ENCODE measurements around the gene TUBA3C.

TUBA3C gene

GRCh38 chr13:19158006-19158405 lies 23.6 kb downstream of the TUBA3C start:
- H3K9me3 ChIP-seq (ENCODE audit: insufficient read depth, low read length): no peaks in the 10 kb centered on the region
- H3K27me3 ChIP-seq (ENCODE audit: low read length): no peaks in the 10 kb centered on the region
- TF ChIP-seq EZH2phosphoT487 (conservative IDR thresholded peaks at IDR 0.05; ENCODE audit: low read length) (no peak), CTCF (IDR thresholded peaks at IDR 0.05; ENCODE audit: insufficient read depth, low read length, poor library complexity, severe bottlenecking) (no peak)
- H4K20me1 ChIP-seq (ENCODE audit: low read depth, low read length): no peaks in the 10 kb centered on the region
- no peak overlapping the region for H2AFZ ChIP-seq (ENCODE audit: low read depth, low read length, severe bottlenecking)
- H3F3A ChIP-seq (ENCODE audit: insufficient read depth): no peaks in the 10 kb centered on the region
- no peaks in the 10 kb centered on the region for H3K9me2 ChIP-seq (replicated peaks; ENCODE audit: insufficient read depth, low read length)
- no peak overlapping the region for H3K27ac ChIP-seq (ENCODE audit: low read depth, low read length)
- H3K79me2 ChIP-seq (ENCODE audit: insufficient read depth, low read length): no peaks in the 10 kb centered on the region
- no peaks in the 10 kb centered on the region for H3K36me3 ChIP-seq (ENCODE audit: low read length)
- H3K4me2 ChIP-seq (ENCODE audit: low read depth, low read length, poor library complexity, severe bottlenecking): no peak overlapping the region
- H3K9ac ChIP-seq (ENCODE audit: low read length): no peak overlapping the region
- no peak overlapping the region for H3K4me3 ChIP-seq (ENCODE audit: insufficient read depth, low read length, poor library complexity, severe bottlenecking)

- Histone ChIP-seq H2AFZ (ENCODE audit: low read depth, low read length, severe bottlenecking) (no peak overlapping the region), H3K9ac (ENCODE audit: low read length) (no peak overlapping the region), H3K9me3 (ENCODE audit: insufficient read depth, low read length) (no peaks in the 10 kb centered on the region), H4K20me1 (ENCODE audit: low read depth, low read length) (no peaks in the 10 kb centered on the region), H3F3A (ENCODE audit: insufficient read depth) (no peaks in the 10 kb centered on the region), H3K27ac (ENCODE audit: low read depth, low read length) (no peak overlapping the region), H3K9me2 (replicated peaks; ENCODE audit: insufficient read depth, low read length) (no peaks in the 10 kb centered on the region), H3K36me3 (ENCODE audit: low read length) (no peaks in the 10 kb centered on the region), H3K4me3 (ENCODE audit: insufficient read depth, low read length, poor library complexity, severe bottlenecking) (no peak overlapping the region), H3K79me2 (ENCODE audit: insufficient read depth, low read length) (no peaks in the 10 kb centered on the region), H3K27me3 (ENCODE audit: low read length) (no peaks in the 10 kb centered on the region), H3K4me2 (ENCODE audit: low read depth, low read length, poor library complexity, severe bottlenecking) (no peak overlapping the region)
- TF ChIP-seq CTCF (IDR thresholded peaks at IDR 0.05; ENCODE audit: insufficient read depth, low read length, poor library complexity, severe bottlenecking) (no peak), EZH2phosphoT487 (conservative IDR thresholded peaks at IDR 0.05; ENCODE audit: low read length) (no peak)
These were observed 24.2 kb downstream of the TUBA3C start for GRCh38 chr13:19157461-19157860.

GRCh38 chr13:19156013-19156825 lies 25.4 kb downstream of the TUBA3C start:
- H3K9ac ChIP-seq (ENCODE audit: low read length): no peak overlapping the region
- no peaks in the 10 kb centered on the region for H3K27me3 ChIP-seq (ENCODE audit: low read length)
- no peaks in the 10 kb centered on the region for H3K9me2 ChIP-seq (replicated peaks; ENCODE audit: insufficient read depth, low read length)
- no peak overlapping the region for H2AFZ ChIP-seq (ENCODE audit: low read depth, low read length, severe bottlenecking)
- no peaks in the 10 kb centered on the region for H4K20me1 ChIP-seq (ENCODE audit: low read depth, low read length)
- no peak overlapping the region for H3K4me2 ChIP-seq (ENCODE audit: low read depth, low read length, poor library complexity, severe bottlenecking)
- no peaks in the 10 kb centered on the region for H3K79me2 ChIP-seq (ENCODE audit: insufficient read depth, low read length)
- TF ChIP-seq CTCF (IDR thresholded peaks at IDR 0.05; ENCODE audit: insufficient read depth, low read length, poor library complexity, severe bottlenecking) (no peak), EZH2phosphoT487 (conservative IDR thresholded peaks at IDR 0.05; ENCODE audit: low read length) (no peak)
- H3K9me3 ChIP-seq (ENCODE audit: insufficient read depth, low read length): no peaks in the 10 kb centered on the region
- H3K4me3 ChIP-seq (ENCODE audit: insufficient read depth, low read length, poor library complexity, severe bottlenecking): no peak overlapping the region
- no peaks in the 10 kb centered on the region for H3F3A ChIP-seq (ENCODE audit: insufficient read depth)
- H3K36me3 ChIP-seq (ENCODE audit: low read length): no peaks in the 10 kb centered on the region
- no peak overlapping the region for H3K27ac ChIP-seq (ENCODE audit: low read depth, low read length)
